ENCODE results near the gene MAN2B1.

The MAN2B1 gene

GRCh38 chr19:12652219-12652618 is 14.3 kb downstream of the MAN2B1 start:
- no peak for TF ChIP-seq GATA2 (IDR thresholded peaks at IDR 0.05; ENCODE audit: low read depth, low read length)
- no peak for TF ChIP-seq GATA3 (IDR thresholded peaks at IDR 0.05; ENCODE audit: low read depth, low read length)

- TF ChIP-seq GATA3 (IDR thresholded peaks at IDR 0.05; ENCODE audit: low read depth, low read length) (no peak), GATA2 (IDR thresholded peaks at IDR 0.05; ENCODE audit: low read depth, low read length) (no peak)
Measured at GRCh38 chr19:12649941-12650340, 16.6 kb downstream of the MAN2B1 start.

GRCh38 chr19:12648088-12648487 is 18.5 kb downstream of the MAN2B1 start:
- TF ChIP-seq GATA3 (IDR thresholded peaks at IDR 0.05; ENCODE audit: low read depth, low read length) (no peak), GATA2 (IDR thresholded peaks at IDR 0.05; ENCODE audit: low read depth, low read length) (no peak)

GRCh38 chr19:12647490-12648071 is 19.0 kb downstream of the MAN2B1 start:
- TF ChIP-seq GATA3 (IDR thresholded peaks at IDR 0.05; ENCODE audit: low read depth, low read length) (no peak), GATA2 (IDR thresholded peaks at IDR 0.05; ENCODE audit: low read depth, low read length) (no peak)

GRCh38 chr19:12647047-12647446 is 19.5 kb downstream of the MAN2B1 start:
- TF ChIP-seq GATA3 (IDR thresholded peaks at IDR 0.05; ENCODE audit: low read depth, low read length) = no peak

- no peak for TF ChIP-seq GATA3 (IDR thresholded peaks at IDR 0.05; ENCODE audit: low read depth, low read length)
- TF ChIP-seq GATA2 (IDR thresholded peaks at IDR 0.05; ENCODE audit: low read depth, low read length) = no peak
Measured at GRCh38 chr19:12646551-12646950, 20.0 kb downstream of the MAN2B1 start.

- TF ChIP-seq GATA2 (IDR thresholded peaks at IDR 0.05; ENCODE audit: low read depth, low read length) (no peak), GATA3 (IDR thresholded peaks at IDR 0.05; ENCODE audit: low read depth, low read length) (no peak)
Measured at GRCh38 chr19:12642506-12642905, 24.0 kb downstream of the MAN2B1 start.

GRCh38 chr19:12641456-12641855 is 25.1 kb downstream of the MAN2B1 start:
- TF ChIP-seq GATA2 (IDR thresholded peaks at IDR 0.05; ENCODE audit: low read depth, low read length) = no peak
- no peak for TF ChIP-seq GATA3 (IDR thresholded peaks at IDR 0.05; ENCODE audit: low read depth, low read length)

- TF ChIP-seq GATA2 (IDR thresholded peaks at IDR 0.05; ENCODE audit: low read depth, low read length) (no peak), GATA3 (IDR thresholded peaks at IDR 0.05; ENCODE audit: low read depth, low read length) (no peak)
Measured at GRCh38 chr19:12639901-12640613, 26.5 kb downstream of the MAN2B1 start.

- TF ChIP-seq GATA2 (IDR thresholded peaks at IDR 0.05; ENCODE audit: low read depth, low read length) (no peak), GATA3 (IDR thresholded peaks at IDR 0.05; ENCODE audit: low read depth, low read length) (no peak)
Measured at GRCh38 chr19:12638611-12639182, 27.8 kb downstream of the MAN2B1 start.

- TF ChIP-seq GATA3 (IDR thresholded peaks at IDR 0.05; ENCODE audit: low read depth, low read length) (no peak), GATA2 (IDR thresholded peaks at IDR 0.05; ENCODE audit: low read depth, low read length) (no peak)
Measured at GRCh38 chr19:12636631-12637030, 29.9 kb downstream of the MAN2B1 start.

- no peak for TF ChIP-seq GATA3 (IDR thresholded peaks at IDR 0.05; ENCODE audit: low read depth, low read length)
- TF ChIP-seq GATA2 (IDR thresholded peaks at IDR 0.05; ENCODE audit: low read depth, low read length) = no peak
Measured at GRCh38 chr19:12629215-12629614, 37.3 kb downstream of the MAN2B1 start.

- no peak for TF ChIP-seq GATA3 (IDR thresholded peaks at IDR 0.05; ENCODE audit: low read depth, low read length)
- TF ChIP-seq GATA2 (IDR thresholded peaks at IDR 0.05; ENCODE audit: low read depth, low read length) = no peak
Measured at GRCh38 chr19:12628040-12629022, 38.2 kb downstream of the MAN2B1 start.

- TF ChIP-seq GATA3 (IDR thresholded peaks at IDR 0.05; ENCODE audit: low read depth, low read length) (no peak), GATA2 (IDR thresholded peaks at IDR 0.05; ENCODE audit: low read depth, low read length) (no peak)
Measured at GRCh38 chr19:12626958-12627357, 39.6 kb downstream of the MAN2B1 start.
